ENCODE data around the gene GCN1. TPM values are rescaled to one million over a fixed set of nuclear protein-coding genes. Genes with fewer than 3 reads are reported as not detected.
"Not testable (repeated sequence)": the region's sequence is repeated elsewhere in the genome, so short reads cannot be mapped to it uniquely, and the experiment has no call there.

Gene GCN1
- total RNA-seq, 2 donors from 2014 or later, result 39.7 to 83.1 TPM

DNA sequence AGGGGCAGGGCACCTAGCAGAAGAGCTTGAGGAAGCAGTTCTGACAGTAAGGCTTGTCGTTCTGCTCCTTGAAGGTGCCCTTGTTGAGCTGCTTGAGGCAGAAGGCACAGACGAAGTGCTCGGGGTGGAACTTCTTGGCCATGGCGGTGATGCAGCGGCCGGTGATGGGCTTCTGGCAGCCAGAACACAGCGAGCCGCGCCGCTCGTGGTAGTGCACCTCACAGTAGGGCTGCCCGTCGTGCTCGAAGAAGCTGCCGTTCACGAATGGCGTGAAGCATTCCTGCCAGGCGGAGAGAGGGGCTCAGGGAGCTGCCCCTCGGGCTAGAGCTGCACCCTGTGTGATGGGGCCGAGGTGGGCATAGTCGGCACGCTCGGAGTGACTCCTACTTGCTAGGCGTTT lies 17.8 kb upstream of the GCN1 start:
- 92 to 96% methylated on average over 18 to 24 of the region's 24 CpGs for WGBS, 2 donors
- TF ChIP-seq, protein P1, sequence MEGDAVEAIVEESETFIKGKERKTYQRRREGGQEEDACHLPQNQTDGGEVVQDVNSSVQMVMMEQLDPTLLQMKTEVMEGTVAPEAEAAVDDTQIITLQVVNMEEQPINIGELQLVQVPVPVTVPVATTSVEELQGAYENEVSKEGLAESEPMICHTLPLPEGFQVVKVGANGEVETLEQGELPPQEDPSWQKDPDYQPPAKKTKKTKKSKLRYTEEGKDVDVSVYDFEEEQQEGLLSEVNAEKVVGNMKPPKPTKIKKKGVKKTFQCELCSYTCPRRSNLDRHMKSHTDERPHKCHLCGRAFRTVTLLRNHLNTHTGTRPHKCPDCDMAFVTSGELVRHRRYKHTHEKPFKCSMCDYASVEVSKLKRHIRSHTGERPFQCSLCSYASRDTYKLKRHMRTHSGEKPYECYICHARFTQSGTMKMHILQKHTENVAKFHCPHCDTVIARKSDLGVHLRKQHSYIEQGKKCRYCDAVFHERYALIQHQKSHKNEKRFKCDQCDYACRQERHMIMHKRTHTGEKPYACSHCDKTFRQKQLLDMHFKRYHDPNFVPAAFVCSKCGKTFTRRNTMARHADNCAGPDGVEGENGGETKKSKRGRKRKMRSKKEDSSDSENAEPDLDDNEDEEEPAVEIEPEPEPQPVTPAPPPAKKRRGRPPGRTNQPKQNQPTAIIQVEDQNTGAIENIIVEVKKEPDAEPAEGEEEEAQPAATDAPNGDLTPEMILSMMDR (IDR thresholded peaks at IDR 0.05), result no peak
- TF ChIP-seq POLR2A (IDR thresholded peaks at IDR 0.05), result no peak
- no peak for DNase-seq
- H3K27ac ChIP-seq, result no peak overlapping the region
- H3K36me3 ChIP-seq (replicated peaks in 1 of 2; ENCODE audit: insufficient read depth in 1 of 2, low read depth in 2 of 2), result peaks cover 4 to 17% of the 10 kb centered on the region in 2 donors
- intact Hi-C loops (cut with DNase I), result no loop called here
- H3K4me3 ChIP-seq, result no peak overlapping the region
- H3K4me1 ChIP-seq, result no peaks in the 10 kb centered on the region
- no peaks in the 10 kb centered on the region for H3K27me3 ChIP-seq
- ATAC-seq, result no peak
- no peaks in the 10 kb centered on the region for H3K9me3 ChIP-seq

DNA sequence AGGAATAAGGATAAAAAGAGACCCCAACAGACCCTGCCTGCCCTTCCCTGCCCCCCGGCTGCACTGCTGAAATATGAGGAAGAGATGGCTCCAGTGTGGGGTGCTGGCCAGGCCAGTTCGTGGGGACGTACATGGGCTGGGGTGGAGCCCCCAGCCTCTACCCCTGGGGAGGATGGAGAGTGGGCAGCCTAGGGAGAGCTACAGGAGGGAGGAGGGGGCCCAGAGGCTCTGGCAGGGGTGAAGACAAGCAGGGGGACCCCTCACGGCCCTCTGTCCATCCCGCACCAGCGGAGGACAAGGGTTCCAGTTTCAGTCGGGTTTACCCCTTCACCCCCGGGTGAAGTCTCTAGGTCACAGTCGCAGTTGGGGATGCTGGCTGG lies 17.4 kb upstream of the GCN1 start:
- Histone ChIP-seq H3K36me3 (replicated peaks in 1 of 2; ENCODE audit: insufficient read depth in 1 of 2, low read depth in 2 of 2) (peaks cover 4 to 17% of the 10 kb centered on the region in 2 donors), H3K9me3 (no peaks in the 10 kb centered on the region), H3K4me3 (no peak overlapping the region), H3K4me1 (no peaks in the 10 kb centered on the region), H3K27me3 (no peaks in the 10 kb centered on the region), H3K27ac (no peak overlapping the region)
- intact Hi-C loops (cut with DNase I), result no loop called here
- DNase-seq (no peak), ATAC-seq (no peak)
- TF ChIP-seq POLR2A (IDR thresholded peaks at IDR 0.05), result no peak
- TF ChIP-seq, protein P1 (IDR thresholded peaks at IDR 0.05), result no peak
- WGBS, 2 donors, result 75 to 91% methylated on average over 6 to 8 of the region's 9 CpGs

DNA sequence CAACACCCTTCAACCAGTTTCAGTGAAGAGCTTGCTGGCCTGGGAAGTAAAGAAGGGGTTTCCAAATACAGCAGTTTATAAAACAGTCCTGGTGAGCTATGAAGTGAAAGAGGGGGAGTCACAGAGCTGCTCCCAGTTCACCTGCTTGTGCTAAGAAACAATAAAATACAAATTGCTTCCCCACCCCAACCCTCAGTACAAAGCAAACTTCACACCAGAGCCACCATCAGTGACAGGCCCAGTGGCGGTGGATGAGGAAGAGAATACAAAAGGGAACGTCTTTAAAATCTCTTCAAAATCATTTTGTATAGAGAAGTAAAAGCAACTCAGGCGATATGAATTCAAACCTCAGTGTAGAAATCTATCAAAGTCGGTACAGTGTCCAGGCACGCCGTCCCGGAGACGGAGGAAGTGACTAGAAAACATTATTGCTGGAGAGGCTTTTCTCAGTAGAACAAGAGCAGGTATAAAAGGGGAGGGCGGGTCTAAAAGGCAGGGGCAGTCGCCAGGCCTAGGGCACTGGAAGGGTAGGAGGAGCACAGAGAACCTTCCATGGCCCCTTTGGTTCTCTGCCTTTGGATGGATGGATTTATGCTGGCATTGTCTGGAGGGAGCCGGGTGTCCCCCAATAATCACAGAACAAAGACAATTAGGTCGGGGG lies 16.9 kb upstream of the GCN1 start:
- ATAC-seq (no peak), DNase-seq (no peak)
- Histone ChIP-seq H3K27ac (no peak overlapping the region), H3K36me3 (replicated peaks in 1 of 2; ENCODE audit: insufficient read depth in 1 of 2, low read depth in 2 of 2) (peaks cover 4 to 17% of the 10 kb centered on the region in 2 donors), H3K4me1 (no peaks in the 10 kb centered on the region), H3K9me3 (no peaks in the 10 kb centered on the region), H3K27me3 (no peaks in the 10 kb centered on the region), H3K4me3 (no peak overlapping the region)
- 83 to 86% methylated on average over 12 of the region's 12 CpGs for WGBS, 2 donors
- no peak for TF ChIP-seq POLR2A (IDR thresholded peaks at IDR 0.05)
- TF ChIP-seq, protein P1 (IDR thresholded peaks at IDR 0.05), result no peak
- intact Hi-C loops (cut with DNase I), result no loop called here

DNA sequence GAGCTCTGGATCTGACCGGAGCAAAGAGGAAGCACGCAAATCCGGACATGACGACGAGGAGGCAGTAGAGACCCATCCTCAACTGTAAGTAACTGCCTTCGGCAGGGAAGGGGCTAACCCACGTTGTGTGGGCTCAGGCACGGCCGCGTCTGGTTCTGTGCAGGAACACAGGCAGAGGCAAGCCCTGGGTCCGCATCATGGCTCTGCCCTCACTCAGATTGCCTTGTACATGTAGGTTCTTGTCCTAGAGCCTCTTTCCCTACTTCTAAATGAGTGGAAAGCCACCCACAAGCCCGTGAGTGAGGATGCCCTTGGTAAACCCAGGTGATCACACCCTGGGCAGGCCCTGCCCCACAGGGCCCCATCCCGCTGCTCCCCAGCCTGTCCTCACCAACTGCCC lies 15.3 kb upstream of the GCN1 start:
- TF ChIP-seq, protein P1 (IDR thresholded peaks at IDR 0.05), result no peak
- TF ChIP-seq POLR2A (IDR thresholded peaks at IDR 0.05), result no peak
- 93 to 94% methylated on average over 5 to 13 of the region's 13 CpGs for WGBS, 2 donors
- Histone ChIP-seq H3K27ac (no peak overlapping the region), H3K36me3 (replicated peaks in 1 of 2; ENCODE audit: insufficient read depth in 1 of 2, low read depth in 2 of 2) (peaks cover 4 to 17% of the 10 kb centered on the region in 2 donors), H3K9me3 (no peaks in the 10 kb centered on the region), H3K27me3 (no peaks in the 10 kb centered on the region), H3K4me3 (no peak overlapping the region), H3K4me1 (no peaks in the 10 kb centered on the region)
- intact Hi-C loops (cut with DNase I), result no loop called here
- DNase-seq, result no peak
- ATAC-seq, result no peak

DNA sequence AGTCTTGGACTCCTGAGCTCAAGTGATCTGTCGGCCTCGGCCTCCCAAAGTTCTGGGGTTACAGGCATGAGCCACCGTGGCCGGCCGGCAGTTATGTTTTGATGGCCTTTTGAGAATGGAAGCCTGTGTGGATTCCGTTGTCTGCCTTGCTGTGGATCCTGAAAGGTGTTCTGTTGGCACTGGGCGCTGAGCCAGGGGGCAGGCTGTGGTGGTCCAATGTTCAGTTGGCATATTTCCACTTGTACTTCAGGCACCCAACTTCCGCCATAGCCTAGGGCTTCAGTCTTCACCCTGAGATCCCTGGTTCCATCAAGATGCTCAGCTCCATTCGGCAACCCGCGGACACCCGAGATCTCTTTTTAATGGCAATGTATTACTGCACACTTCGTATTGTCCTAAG lies 12.7 kb upstream of the GCN1 start:
- no peaks in the 10 kb centered on the region for H3K27me3 ChIP-seq
- 92 to 93% methylated on average over 11 to 13 of the region's 13 CpGs for WGBS, 2 donors
- intact Hi-C loops (cut with DNase I), result no loop called here
- H3K9me3 ChIP-seq, result no peaks in the 10 kb centered on the region
- peaks cover 3% of the 10 kb centered on the region for H3K4me1 ChIP-seq
- DNase-seq (no peak), ATAC-seq (no peak)
- H3K4me3 ChIP-seq, result no peak overlapping the region
- H3K36me3 ChIP-seq (replicated peaks in 1 of 2; ENCODE audit: insufficient read depth in 1 of 2, low read depth in 2 of 2), result peaks cover 3% of the 10 kb centered on the region in 2 donors
- TF ChIP-seq POLR2A (IDR thresholded peaks at IDR 0.05), result no peak
- TF ChIP-seq, protein P1 (IDR thresholded peaks at IDR 0.05), result no peak
- no peak overlapping the region for H3K27ac ChIP-seq

DNA sequence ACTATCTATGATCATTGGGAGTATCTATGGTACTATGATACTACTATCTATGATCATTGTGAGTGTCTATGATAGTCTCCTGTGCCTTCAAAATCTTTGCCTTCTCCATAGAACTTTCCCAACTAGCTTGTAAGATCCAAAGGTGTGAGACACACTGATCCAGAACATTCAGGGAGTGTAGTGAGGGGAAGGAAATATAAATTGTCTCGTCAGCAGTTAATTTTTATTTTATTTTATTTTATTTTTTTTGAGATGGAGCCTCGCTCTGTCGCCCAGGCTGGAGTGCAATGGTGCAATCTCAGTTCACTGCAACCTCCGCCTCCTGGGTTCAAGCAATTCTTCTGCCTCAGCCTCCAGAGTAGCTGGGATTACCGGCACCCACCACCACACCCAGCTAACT lies 12.3 kb upstream of the GCN1 start:
- H3K27me3 ChIP-seq; H3K27ac ChIP-seq; H3K4me1 ChIP-seq; H3K9me3 ChIP-seq; DNase-seq; intact Hi-C loops (cut with DNase I); ATAC-seq; H3K36me3 ChIP-seq (replicated peaks in 1 of 2; ENCODE audit: insufficient read depth in 1 of 2, low read depth in 2 of 2); H3K4me3 ChIP-seq: not testable (repeated sequence)
- WGBS, 2 donors, result 87 to 94% methylated on average over 5 of the region's 5 CpGs

All from body of pancreas (tissue), 4 donors.